ENCODE measurements around the gene OPRL1. TPM values are rescaled to one million over a fixed set of nuclear protein-coding genes. Genes with fewer than 3 reads are reported as not detected.

The OPRL1 gene
- total RNA-seq, 4 donors from 2014 or later: 0.21 to 1.5 (median 0.71) TPM

DNA sequence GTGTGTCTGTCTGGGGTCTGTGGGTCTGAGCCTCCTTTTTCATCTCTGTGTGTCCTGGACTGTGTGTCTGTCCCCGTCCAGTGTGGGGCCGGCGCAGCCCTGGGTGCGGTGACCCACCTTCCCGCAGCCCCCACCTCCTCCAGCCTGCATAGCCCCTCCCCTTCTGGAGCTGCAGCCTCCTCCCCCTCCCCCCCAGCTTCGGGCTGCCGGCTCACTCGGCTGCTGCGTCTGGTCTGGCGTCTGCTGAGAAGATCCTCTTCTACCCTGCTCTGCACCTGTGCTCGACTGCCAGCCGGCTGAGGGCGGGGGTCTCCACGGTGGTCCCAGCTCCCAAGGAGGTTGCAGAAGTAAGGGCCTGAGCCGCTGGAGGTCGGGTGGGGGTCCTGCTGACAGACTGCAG lies 11.9 kb downstream of the OPRL1 start:
- Histone ChIP-seq H3K4me1 (no peaks in the 10 kb centered on the region), H3K9me3 (peaks cover 0 to 9% (median 0%) of the 10 kb centered on the region in 4 donors), H3K4me3 (no peak overlapping the region), H3K27ac (no peak overlapping the region), H3K27me3 (peaks cover 0 to 6% of the 10 kb centered on the region in 2 donors), H3K36me3 (no peaks in the 10 kb centered on the region)
- DNase-seq (ENCODE audit: low spot score in 2 of 2): no peak
- no peak for TF ChIP-seq POLR2A (IDR thresholded peaks at IDR 0.05)
- TF ChIP-seq, protein P1, sequence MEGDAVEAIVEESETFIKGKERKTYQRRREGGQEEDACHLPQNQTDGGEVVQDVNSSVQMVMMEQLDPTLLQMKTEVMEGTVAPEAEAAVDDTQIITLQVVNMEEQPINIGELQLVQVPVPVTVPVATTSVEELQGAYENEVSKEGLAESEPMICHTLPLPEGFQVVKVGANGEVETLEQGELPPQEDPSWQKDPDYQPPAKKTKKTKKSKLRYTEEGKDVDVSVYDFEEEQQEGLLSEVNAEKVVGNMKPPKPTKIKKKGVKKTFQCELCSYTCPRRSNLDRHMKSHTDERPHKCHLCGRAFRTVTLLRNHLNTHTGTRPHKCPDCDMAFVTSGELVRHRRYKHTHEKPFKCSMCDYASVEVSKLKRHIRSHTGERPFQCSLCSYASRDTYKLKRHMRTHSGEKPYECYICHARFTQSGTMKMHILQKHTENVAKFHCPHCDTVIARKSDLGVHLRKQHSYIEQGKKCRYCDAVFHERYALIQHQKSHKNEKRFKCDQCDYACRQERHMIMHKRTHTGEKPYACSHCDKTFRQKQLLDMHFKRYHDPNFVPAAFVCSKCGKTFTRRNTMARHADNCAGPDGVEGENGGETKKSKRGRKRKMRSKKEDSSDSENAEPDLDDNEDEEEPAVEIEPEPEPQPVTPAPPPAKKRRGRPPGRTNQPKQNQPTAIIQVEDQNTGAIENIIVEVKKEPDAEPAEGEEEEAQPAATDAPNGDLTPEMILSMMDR (IDR thresholded peaks at IDR 0.05): no peak
- no peak for TF ChIP-seq EP300 (IDR thresholded peaks at IDR 0.05)
- WGBS, 2 donors: 28 to 30% methylated on average over 16 of the region's 16 CpGs

DNA sequence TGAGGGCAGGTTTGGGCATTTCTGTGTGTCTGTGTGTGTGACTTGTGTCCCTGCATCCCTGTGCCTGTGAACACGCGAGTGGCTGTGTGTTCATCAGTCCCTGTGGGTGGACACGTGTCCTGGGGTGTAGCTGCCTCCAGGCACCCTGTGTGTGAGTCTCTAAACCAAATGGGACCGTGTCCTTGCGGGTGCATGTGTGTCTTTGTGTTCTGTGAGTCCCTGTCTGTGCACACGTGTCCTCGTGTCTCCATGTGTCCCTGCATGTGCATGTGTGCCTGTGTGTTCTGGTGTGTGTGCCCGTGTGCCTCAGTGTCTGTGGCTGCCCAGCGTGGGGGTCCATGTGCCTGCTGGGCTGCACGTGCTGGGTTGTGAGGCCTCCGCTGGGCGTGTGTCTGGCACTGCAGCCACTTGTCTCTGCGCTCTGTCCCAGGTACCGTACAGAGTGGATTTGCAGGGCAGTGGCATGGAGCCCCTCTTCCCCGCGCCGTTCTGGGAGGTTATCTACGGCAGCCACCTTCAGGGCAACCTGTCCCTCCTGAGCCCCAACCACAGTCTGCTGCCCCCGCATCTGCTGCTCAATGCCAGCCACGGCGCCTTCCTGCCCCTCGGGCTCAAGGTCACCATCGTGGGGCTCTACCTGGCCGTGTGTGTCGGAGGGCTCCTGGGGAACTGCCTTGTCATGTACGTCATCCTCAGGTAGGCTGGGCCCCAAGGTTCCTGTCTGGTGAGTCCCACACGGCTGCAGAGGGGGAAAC lies 12.6 kb downstream of the OPRL1 start:
- TF ChIP-seq, protein P1 (IDR thresholded peaks at IDR 0.05): no peak
- no peak for TF ChIP-seq POLR2A (IDR thresholded peaks at IDR 0.05)
- no peak for TF ChIP-seq EP300 (IDR thresholded peaks at IDR 0.05)
- peaks cover 0 to 7% (median 0%) of the 10 kb centered on the region in 4 donors for H3K9me3 ChIP-seq
- H3K27me3 ChIP-seq: peaks cover 0 to 4% of the 10 kb centered on the region in 2 donors
- no peak for DNase-seq (ENCODE audit: low spot score in 2 of 2)
- no peaks in the 10 kb centered on the region for H3K36me3 ChIP-seq
- H3K27ac ChIP-seq: no peak overlapping the region
- 57 to 64% methylated on average over 23 to 27 of the region's 27 CpGs for WGBS, 2 donors
- H3K4me1 ChIP-seq: no peaks in the 10 kb centered on the region
- no peak overlapping the region for H3K4me3 ChIP-seq

DNA sequence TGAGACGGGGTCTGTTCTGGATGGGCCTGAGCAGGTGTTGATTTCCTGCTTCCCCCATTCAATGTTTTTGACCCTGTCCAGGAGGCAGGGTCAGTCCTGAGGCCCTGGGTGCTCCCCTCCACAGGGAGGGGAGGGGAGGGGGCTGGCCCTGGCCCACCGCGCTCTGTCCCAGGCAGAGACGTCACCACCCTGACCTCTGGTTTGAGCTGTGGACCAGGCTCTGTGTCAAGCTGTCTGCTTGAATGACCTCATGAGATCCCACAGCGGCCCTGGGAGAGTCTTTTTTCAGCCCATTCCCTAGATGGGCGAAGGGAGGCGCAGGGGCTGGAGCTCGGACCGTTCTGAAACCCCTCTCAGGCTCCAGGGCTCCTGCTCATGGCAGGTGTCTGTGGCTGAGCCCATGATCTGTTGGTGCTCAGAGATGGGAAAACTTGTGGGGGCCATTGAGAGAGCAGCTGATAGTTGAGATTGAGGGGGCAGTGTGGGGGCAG lies 13.2 kb downstream of the OPRL1 start:
- no peak for TF ChIP-seq EP300 (IDR thresholded peaks at IDR 0.05)
- TF ChIP-seq POLR2A (IDR thresholded peaks at IDR 0.05): no peak
- TF ChIP-seq, protein P1 (IDR thresholded peaks at IDR 0.05): no peak
- Histone ChIP-seq H3K27ac (no peak overlapping the region), H3K36me3 (peaks cover 0 to 1% (median 0%) of the 10 kb centered on the region in 3 donors), H3K4me3 (no peak overlapping the region), H3K27me3 (peaks cover 0 to under 1% of the 10 kb centered on the region in 2 donors), H3K4me1 (no peaks in the 10 kb centered on the region), H3K9me3 (peaks cover 0 to under 1% (median 0%) of the 10 kb centered on the region in 4 donors)
- DNase-seq (ENCODE audit: low spot score in 2 of 2): no peak
- 42 to 50% methylated on average over 3 to 9 of the region's 9 CpGs for WGBS, 2 donors

DNA sequence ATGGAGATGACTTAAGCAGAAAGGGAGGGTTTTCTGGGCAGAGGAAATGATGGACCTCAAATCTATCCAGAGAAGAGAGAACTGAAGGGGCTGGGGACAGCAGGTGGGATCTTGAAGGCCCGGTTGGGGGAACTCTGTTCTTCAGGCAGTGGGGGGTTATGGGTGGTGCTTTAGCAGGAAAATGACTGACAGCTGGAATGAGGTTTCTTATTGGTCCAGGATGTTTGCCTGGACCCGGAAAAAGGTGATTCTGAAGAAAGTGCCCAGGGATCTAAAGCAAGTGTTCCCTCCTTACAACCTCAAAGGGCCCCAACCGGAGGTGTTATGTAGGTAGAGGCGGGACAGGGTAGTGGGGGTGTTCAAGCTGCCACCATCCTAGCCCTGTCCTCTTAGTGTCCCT lies 15.6 kb downstream of the OPRL1 start:
- Histone ChIP-seq H3K27me3 (peaks cover 0 to 2% of the 10 kb centered on the region in 2 donors), H3K36me3 (peaks cover 0 to 13% (median 0%) of the 10 kb centered on the region in 3 donors), H3K9me3 (no peaks in the 10 kb centered on the region), H3K4me3 (no peak overlapping the region), H3K4me1 (no peaks in the 10 kb centered on the region), H3K27ac (no peak overlapping the region)
- WGBS, 2 donors: 79 to 85% methylated on average over 4 of the region's 4 CpGs
- DNase-seq (ENCODE audit: low spot score in 2 of 2): no peak
- TF ChIP-seq, protein P1 (IDR thresholded peaks at IDR 0.05): no peak
- TF ChIP-seq POLR2A (IDR thresholded peaks at IDR 0.05): no peak
- no peak for TF ChIP-seq EP300 (IDR thresholded peaks at IDR 0.05)

DNA sequence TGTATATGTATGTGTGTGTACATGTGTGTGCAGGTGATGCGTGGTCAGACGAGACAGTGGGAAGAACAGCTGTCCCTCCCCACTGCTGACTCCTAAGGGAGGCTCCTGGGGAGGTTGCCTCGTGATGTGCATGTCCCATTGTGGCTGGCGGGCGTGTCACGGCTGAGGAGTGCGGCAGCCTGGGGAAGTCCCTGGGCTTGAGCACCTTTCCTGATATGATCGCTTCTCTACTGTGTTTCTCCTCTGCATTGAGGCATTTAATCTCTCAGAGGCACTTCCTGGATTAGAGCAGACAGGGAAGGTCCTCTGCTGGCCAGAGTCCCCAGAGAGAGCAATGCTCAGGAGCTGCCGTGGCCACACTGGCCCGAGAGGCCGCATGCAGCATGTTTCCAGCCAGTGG lies 16.0 kb downstream of the OPRL1 start:
- 89 to 90% methylated on average over 6 to 11 of the region's 11 CpGs for WGBS, 2 donors
- H3K4me3 ChIP-seq: no peak overlapping the region
- no peaks in the 10 kb centered on the region for H3K9me3 ChIP-seq
- TF ChIP-seq, protein P1 (IDR thresholded peaks at IDR 0.05): no peak
- no peak for TF ChIP-seq POLR2A (IDR thresholded peaks at IDR 0.05)
- no peak for TF ChIP-seq EP300 (IDR thresholded peaks at IDR 0.05)
- H3K27ac ChIP-seq: no peak overlapping the region
- H3K4me1 ChIP-seq: no peaks in the 10 kb centered on the region
- no peak for DNase-seq (ENCODE audit: low spot score in 2 of 2)
- H3K36me3 ChIP-seq: peaks cover 0 to 13% (median 0%) of the 10 kb centered on the region in 3 donors
- H3K27me3 ChIP-seq: peaks cover 0 to 7% of the 10 kb centered on the region in 2 donors

Data from tibial nerve (tissue), 4 donors.